Renal cortex interstitium (tissue), 11 donors: Measurements from ENCODE around the gene MEGF9. TPM values are rescaled to one million over a fixed set of nuclear protein-coding genes. Genes with fewer than 3 reads are reported as not detected.
"Not testable (repeated sequence)": the region's sequence is repeated elsewhere in the genome, so short reads cannot be mapped to it uniquely, and the experiment has no call there.

ENCODE experiments used
- DNase-seq, 11 donors: peaks; one replicate each; pipeline ENCODE4 v3.0.0-alpha.2; 2013; ENCODE audit warnings: low read depth in 9 of 11, low spot score in 4 of 11; ENCODE audit errors: extremely low read depth in 1 of 11
- polyA plus RNA-seq, 3 donors: library from polyadenylated mRNA; unstranded; fragments of 120-200 nt; gene quantifications; one replicate each; pipeline ENCODE4 v1.2.1, GENCODE V29; 2013; ENCODE audit not compliant: insufficient read length in 3 of 3

MEGF9 gene
- polyA plus RNA-seq, 3 donors = 15.2 to 19.2 (median 16.9) TPM

- DNase-seq = not testable (repeated sequence)
Observed at GRCh38 chr9:120640874-120641273, 73.4 kb downstream of the MEGF9 start.

GRCh38 chr9:120640380-120640779, 73.9 kb downstream of the MEGF9 start:
- DNase-seq = no peak

DNA sequence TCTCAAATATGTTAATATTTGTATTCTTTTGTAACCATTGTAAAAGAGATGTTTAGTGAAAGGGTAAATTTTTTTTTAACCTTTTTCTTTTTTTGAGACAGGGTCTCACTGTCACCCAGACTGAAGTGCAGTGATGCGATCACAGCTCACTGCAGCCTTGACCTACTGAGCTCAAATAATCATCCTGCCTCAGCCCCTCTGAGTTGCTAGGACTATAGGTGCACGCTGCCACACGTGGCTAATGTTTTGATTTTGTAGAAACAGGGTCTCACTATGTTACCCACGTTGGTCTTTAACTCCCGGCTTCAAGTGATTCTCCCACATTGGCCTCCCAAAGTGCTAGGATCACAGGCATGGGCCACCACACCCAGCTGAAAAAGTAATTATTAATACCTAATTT, 76.4 kb downstream of the MEGF9 start:
- DNase-seq = no peak

DNA sequence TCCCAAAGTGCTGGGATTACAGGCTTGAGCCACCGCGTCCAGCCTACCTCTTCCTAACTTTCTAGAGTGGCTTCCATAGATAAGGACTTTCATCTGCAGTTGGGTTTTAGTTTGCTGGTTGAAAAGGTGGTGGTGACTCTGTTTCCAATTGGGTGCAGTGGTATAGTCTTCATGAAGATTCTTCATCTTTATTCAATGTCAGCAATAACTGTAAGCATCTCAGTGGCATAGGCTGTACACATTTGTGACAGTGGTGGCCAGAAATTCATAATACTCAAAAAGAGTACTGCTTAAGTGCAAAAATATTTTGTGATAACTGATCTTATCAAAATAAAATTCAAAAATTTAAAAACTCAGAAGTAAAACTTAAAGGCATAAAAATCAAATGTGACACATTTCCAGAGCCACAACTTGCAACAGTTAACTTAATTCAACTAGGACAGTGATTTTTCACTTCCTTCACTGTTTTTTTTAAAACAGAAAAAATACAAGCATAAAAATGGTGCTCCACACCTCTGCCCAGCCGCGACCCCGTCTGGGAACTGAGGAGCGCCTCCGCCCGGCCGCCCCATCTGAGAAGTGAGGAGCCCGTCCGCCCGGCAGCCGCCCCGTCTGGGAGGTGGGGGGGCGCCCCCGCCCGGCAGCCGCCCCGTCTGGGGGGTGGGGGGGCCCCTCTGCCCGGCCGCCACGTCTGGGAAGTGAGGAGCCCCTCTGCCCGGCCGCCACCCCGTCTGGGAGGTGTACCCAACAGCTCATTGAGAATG, 77.9 kb downstream of the MEGF9 start:
- DNase-seq = no peak

DNA sequence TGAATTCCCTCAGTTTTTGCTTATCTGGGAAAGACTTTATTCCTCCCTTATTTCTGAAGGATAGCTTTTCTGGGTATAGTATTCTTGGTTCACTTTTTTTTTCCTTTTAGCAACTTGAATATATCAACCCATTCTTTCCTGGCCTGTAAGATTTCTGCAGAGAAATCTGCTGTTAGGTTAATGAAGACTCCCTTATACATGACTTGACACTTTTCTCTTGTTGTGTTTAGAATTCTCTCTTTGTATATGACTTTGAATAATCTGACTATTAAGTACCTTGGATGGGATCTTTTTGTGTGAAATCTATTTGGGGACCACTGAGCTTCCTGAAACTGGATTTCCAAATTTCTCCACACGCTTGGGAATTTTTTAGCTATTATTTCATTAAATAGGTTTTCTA, 79.3 kb downstream of the MEGF9 start:
- DNase-seq = no peak

DNA sequence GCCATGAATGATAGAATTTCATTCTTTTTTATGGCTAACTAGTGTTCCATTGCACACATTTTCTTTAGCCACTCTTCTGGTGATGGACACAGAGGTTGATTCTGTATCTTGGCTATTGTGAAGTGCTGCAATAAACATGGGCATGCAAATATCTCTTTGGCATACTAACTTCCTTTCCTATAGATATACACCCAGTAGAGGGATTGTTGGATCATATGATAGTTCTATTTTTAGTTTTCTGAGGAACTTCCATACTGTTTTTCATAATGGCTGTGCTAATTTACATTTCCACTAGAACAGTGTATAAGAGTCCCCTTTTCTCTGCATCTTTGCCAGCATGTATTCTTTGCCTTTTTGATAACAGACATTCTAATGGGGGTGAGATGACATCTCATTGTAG, 83.9 kb downstream of the MEGF9 start:
- DNase-seq = no peak

- not testable (repeated sequence) for DNase-seq
Observed at GRCh38 chr9:120628925-120629497, 85.3 kb downstream of the MEGF9 start.

- no peak for DNase-seq
Observed at GRCh38 chr9:120628207-120628924, 85.9 kb downstream of the MEGF9 start.

- no peak for DNase-seq
Observed at GRCh38 chr9:120627073-120627472, 87.2 kb downstream of the MEGF9 start.

DNA sequence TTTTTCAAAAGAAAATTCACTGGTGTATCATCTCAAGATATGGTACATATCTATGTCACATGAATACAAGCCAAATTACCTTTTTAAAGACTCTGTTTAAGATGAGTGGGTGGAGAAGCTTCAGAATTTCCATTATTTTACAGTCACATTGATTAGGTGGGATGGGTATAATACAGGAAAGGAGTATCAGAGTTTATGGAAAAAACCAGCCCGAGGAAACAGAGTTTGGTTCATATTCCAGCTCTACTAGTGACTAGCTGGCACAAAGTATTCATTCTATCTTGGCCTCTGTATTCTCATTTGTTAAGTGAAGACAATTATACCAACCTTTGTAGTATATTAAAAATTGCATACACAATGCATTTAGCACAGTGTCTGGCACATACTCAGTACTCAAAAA, 87.8 kb downstream of the MEGF9 start:
- no peak for DNase-seq

GRCh38 chr9:120625222-120625621, 89.0 kb downstream of the MEGF9 start:
- DNase-seq = no peak

GRCh38 chr9:120622790-120623189, 91.5 kb downstream of the MEGF9 start:
- no peak for DNase-seq

DNA sequence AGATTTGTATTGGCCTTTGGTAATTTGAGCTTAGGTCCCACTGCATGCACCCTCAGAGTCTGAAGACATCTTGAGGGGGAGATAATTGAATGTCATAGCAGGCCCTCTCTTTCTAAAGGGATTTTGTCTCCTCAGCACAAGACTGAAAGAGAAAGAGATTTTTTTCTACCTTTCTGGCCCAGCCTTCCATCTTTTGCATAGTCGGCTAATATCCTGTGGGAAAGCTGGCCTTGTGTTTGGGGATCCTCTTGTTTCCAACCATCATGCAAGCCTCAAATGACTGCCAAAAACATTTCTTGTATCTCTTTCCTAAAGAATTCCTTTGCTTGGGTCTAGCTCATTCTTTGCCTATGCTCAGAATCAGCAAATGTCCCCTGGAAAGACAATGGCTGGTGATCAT, 92.3 kb downstream of the MEGF9 start:
- DNase-seq = no peak

- peak; percentile 25 to 74 (median 50) for DNase-seq
Observed at GRCh38 chr9:120619751-120620655, 94.3 kb downstream of the MEGF9 start.

GRCh38 chr9:120616966-120617935, 97.0 kb downstream of the MEGF9 start:
- no peak for DNase-seq

DNA sequence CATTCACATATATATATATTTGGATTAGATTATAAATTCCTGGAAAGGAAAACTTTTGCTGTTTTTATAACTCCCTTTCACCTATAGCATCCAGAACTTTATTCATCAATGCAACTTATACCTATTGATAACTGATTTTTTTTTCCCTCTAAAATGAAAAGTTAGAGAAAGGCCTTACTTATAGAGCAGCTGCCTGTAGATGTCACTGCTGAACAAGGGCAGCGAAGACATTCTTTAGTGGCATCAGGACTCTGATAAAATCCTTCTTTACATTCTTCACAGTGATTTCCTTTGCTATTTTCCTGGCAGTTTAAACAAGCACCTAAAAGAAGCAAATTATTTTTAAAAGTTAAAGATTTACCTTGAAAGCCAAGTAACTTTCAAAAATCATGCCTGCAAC, 102.1 kb downstream of the MEGF9 start:
- DNase-seq = no peak

DNA sequence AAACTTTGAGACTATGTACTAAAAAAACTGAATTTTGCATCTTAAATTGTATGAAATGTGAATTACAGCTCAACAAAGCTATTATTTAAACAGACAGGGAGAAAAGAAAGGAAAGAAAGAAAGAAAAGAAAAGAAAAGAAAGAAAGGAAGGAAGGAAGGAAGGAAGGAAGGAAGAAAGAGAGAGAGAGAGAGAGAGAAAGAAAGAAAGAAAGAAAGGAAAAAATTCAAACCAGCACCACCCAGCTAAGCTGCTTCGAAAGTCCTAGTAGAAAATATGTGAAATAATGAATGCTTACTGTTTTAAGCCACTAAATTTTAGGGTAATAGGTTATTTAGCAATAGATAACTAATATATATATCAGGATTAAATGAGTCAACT, 102.6 kb downstream of the MEGF9 start:
- no peak for DNase-seq

GRCh38 chr9:120610975-120611689, 103.1 kb downstream of the MEGF9 start:
- DNase-seq = no peak
